GM23338 (cell line): ENCODE data around the gene OR4K13. TPM values are rescaled to one million over a fixed set of nuclear protein-coding genes. Genes with fewer than 3 reads are reported as not detected.

ENCODE experiments used
- ETS1 ChIP-seq: IDR thresholded peaks from 2 replicates; pipeline ENCODE4 v1.6.1; 2016; ENCODE audit warnings: antibody characterized with exemption
- EZH2phosphoT487 ChIP-seq: fragments of 200-600 bp; sonication (generic); IDR thresholded peaks from one replicate; pipeline ENCODE4 v1.8.1; 2018; ENCODE audit warnings: antibody characterized with exemption; ENCODE audit not compliant: unreplicated experiment
- STAT1 ChIP-seq: IDR thresholded peaks from one replicate; pipeline ENCODE4 v1.6.1; 2016; ENCODE audit warnings: antibody characterized with exemption; ENCODE audit not compliant: unreplicated experiment
- polyA plus RNA-seq: library from polyadenylated mRNA; unstranded; fragments of >200 nt; fragmentation: Nextera tagmentation; extraction: Ambion mirVana; gene quantifications from 2 replicates; pipeline ENCODE4 v1.2.1, GENCODE V29; 2016
- total RNA-seq: library from RNA; depleted of rRNA; stranded (reverse); fragments of >200 nt; shearing (Covaris generic); gene quantifications from 2 replicates; pipeline ENCODE4 v1.2.3, GENCODE V29; 2014; rRNA removed
- TF ChIP-seq, protein P1 (sequence below): fragments of 250-450 bp; sonication (Bioruptor Pico); IDR thresholded peaks from 2 replicates; pipeline ENCODE4 v1.5.0; 2020; ENCODE audit warnings: mild to moderate bottlenecking, moderate library complexity

OR4K13 gene
- total and polyA plus RNA-seq, 2 experiments from 2014 or later = not detected

GRCh38 chr14:19993438-19993837 is 42.4 kb downstream of the OR4K13 start (continued):
- TF ChIP-seq, protein P1, sequence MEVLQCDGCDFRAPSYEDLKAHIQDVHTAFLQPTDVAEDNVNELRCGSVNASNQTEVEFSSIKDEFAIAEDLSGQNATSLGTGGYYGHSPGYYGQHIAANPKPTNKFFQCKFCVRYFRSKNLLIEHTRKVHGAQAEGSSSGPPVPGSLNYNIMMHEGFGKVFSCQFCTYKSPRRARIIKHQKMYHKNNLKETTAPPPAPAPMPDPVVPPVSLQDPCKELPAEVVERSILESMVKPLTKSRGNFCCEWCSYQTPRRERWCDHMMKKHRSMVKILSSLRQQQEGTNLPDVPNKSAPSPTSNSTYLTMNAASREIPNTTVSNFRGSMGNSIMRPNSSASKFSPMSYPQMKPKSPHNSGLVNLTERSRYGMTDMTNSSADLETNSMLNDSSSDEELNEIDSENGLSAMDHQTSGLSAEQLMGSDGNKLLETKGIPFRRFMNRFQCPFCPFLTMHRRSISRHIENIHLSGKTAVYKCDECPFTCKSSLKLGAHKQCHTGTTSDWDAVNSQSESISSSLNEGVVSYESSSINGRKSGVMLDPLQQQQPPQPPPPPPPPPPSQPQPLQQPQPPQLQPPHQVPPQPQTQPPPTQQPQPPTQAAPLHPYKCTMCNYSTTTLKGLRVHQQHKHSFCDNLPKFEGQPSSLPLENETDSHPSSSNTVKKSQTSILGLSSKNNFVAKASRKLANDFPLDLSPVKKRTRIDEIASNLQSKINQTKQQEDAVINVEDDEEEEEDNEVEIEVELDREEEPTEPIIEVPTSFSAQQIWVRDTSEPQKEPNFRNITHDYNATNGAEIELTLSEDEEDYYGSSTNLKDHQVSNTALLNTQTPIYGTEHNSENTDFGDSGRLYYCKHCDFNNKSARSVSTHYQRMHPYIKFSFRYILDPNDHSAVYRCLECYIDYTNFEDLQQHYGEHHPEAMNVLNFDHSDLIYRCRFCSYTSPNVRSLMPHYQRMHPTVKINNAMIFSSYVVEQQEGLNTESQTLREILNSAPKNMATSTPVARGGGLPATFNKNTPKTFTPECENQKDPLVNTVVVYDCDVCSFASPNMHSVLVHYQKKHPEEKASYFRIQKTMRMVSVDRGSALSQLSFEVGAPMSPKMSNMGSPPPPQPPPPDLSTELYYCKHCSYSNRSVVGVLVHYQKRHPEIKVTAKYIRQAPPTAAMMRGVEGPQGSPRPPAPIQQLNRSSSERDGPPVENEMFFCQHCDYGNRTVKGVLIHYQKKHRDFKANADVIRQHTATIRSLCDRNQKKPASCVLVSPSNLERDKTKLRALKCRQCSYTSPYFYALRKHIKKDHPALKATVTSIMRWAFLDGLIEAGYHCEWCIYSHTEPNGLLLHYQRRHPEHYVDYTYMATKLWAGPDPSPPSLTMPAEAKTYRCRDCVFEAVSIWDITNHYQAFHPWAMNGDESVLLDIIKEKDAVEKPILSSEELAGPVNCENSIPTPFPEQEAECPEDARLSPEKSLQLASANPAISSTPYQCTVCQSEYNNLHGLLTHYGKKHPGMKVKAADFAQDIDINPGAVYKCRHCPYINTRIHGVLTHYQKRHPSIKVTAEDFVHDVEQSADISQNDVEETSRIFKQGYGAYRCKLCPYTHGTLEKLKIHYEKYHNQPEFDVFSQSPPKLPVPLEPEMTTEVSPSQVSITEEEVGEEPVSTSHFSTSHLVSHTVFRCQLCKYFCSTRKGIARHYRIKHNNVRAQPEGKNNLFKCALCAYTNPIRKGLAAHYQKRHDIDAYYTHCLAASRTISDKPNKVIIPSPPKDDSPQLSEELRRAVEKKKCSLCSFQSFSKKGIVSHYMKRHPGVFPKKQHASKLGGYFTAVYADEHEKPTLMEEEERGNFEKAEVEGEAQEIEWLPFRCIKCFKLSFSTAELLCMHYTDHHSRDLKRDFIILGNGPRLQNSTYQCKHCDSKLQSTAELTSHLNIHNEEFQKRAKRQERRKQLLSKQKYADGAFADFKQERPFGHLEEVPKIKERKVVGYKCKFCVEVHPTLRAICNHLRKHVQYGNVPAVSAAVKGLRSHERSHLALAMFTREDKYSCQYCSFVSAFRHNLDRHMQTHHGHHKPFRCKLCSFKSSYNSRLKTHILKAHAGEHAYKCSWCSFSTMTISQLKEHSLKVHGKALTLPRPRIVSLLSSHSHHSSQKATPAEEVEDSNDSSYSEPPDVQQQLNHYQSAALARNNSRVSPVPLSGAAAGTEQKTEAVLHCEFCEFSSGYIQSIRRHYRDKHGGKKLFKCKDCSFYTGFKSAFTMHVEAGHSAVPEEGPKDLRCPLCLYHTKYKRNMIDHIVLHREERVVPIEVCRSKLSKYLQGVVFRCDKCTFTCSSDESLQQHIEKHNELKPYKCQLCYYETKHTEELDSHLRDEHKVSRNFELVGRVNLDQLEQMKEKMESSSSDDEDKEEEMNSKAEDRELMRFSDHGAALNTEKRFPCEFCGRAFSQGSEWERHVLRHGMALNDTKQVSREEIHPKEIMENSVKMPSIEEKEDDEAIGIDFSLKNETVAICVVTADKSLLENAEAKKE (CRISPR knock-in tag) = no peak
- TF ChIP-seq EZH2phosphoT487 (no peak), STAT1 (no peak), ETS1 (no peak)

Other genes with a start within 250 kb of the OR4K13 start
- gene OR4N2, start 232.3 kb downstream of the OR4K13 start, total RNA-seq = not detected in 2 replicates
- not detected in 2 replicates for gene OR4N2, start 232.3 kb downstream of the OR4K13 start, polyA plus RNA-seq
- not detected in 2 replicates for gene OR4K2, start 160.9 kb downstream of the OR4K13 start, total RNA-seq
- gene OR4K2, start 160.9 kb downstream of the OR4K13 start, polyA plus RNA-seq = not detected in 2 replicates
- gene OR4K5, start 115.4 kb downstream of the OR4K13 start, total RNA-seq = not detected in 2 replicates
- gene OR4K5, start 115.4 kb downstream of the OR4K13 start, polyA plus RNA-seq = not detected in 2 replicates
- not detected in 2 replicates for gene OR4K1, start 105.1 kb downstream of the OR4K13 start, total RNA-seq
- gene OR4K1, start 105.1 kb downstream of the OR4K13 start, polyA plus RNA-seq = not detected in 2 replicates
- not detected in 2 replicates for gene OR4K15, start 60.4 kb downstream of the OR4K13 start, total RNA-seq
- gene OR4K15, start 60.4 kb downstream of the OR4K13 start, polyA plus RNA-seq = not detected in 2 replicates
- gene OR4Q2, start 33.9 kb downstream of the OR4K13 start, total RNA-seq = not detected in 2 replicates
- not detected in 2 replicates for gene OR4Q2, start 33.9 kb downstream of the OR4K13 start, polyA plus RNA-seq
- gene OR4K14, start 16.7 kb downstream of the OR4K13 start, total RNA-seq = not detected in 2 replicates
- gene OR4K14, start 16.7 kb downstream of the OR4K13 start, polyA plus RNA-seq = not detected in 2 replicates
- gene OR4L1, start 24.0 kb upstream of the OR4K13 start, total RNA-seq = not detected in 2 replicates
- not detected in 2 replicates for gene OR4L1, start 24.0 kb upstream of the OR4K13 start, polyA plus RNA-seq
- not detected in 2 replicates for gene OR4K17, start 74.7 kb upstream of the OR4K13 start, total RNA-seq
- not detected in 2 replicates for gene OR4K17, start 74.7 kb upstream of the OR4K13 start, polyA plus RNA-seq
- gene OR4N5, start 102.8 kb upstream of the OR4K13 start, total RNA-seq = not detected in 2 replicates
- not detected in 2 replicates for gene OR4N5, start 102.8 kb upstream of the OR4K13 start, polyA plus RNA-seq
- not detected in 2 replicates for gene OR11G2, start 154.9 kb upstream of the OR4K13 start, total RNA-seq
- not detected in 2 replicates for gene OR11G2, start 154.9 kb upstream of the OR4K13 start, polyA plus RNA-seq
- gene OR11H6, start 187.7 kb upstream of the OR4K13 start, total RNA-seq = not detected in 2 replicates
- gene OR11H6, start 187.7 kb upstream of the OR4K13 start, polyA plus RNA-seq = not detected in 2 replicates
- not detected in 2 replicates for gene OR11H7, start 192.9 kb upstream of the OR4K13 start, total RNA-seq
- not detected in 2 replicates for gene OR11H7, start 192.9 kb upstream of the OR4K13 start, polyA plus RNA-seq
- gene OR11H4, start 203.2 kb upstream of the OR4K13 start, total RNA-seq = not detected in 2 replicates
- not detected in 2 replicates for gene OR11H4, start 203.2 kb upstream of the OR4K13 start, polyA plus RNA-seq